CD4-positive, alpha-beta T cell treated with Interleukin-10 for 1 hour (primary cell): ENCODE data around the gene POU5F1.

Experiments used
- DNase-seq: peaks from one replicate; pipeline ENCODE4 v3.0.0-alpha.2; 2020

The POU5F1 gene

GRCh38 chr6:31138982-31139381 is 31.5 kb downstream of the POU5F1 start, which contains the start of gene PSORS1C2:
Gene PSORS1C2 (minus strand): TSS chr6:31139066. CDS start chr6:31139026, 40 bp downstream.
- no peak for DNase-seq

DNA sequence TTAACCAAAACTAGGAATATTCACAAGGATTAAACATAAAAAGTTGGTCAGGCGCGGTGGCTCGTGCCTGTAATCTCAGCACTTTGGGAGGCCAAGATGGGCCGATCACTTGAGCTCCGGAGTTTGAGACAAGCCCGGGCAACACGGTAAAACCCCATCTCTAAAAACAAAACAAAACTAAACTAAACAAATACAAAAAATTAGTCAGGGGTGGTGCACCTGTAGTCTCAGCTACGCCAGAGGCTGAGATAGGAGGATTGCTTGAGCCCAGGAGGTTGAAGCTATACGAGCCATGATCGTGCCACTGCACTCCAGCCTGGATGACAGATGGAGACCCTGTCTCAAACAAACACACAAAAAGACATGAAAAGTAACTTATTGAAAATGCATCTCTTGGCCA is 34.8 kb downstream of the POU5F1 start:
- DNase-seq = no peak

DNA sequence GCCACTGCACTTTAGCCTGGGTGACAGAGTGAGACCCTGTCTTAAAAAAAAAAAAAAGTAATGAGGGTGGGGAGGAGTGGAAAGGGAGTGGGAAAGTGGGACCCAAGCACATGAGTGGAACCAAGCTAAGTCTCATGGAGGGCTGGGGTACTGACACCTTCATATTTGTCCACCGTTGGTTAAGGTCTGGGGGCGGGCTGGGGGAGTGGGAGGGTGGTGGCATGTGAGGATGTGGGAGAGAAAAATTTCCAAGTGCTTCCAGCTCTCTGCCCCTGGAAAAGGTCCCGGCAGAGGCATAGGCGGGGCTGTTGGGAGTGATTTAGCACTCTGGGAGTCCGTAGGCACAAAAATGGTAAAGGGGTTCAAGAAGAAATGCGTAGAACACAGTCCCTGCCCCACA is 37.7 kb downstream of the POU5F1 start:
- no peak for DNase-seq

DNA sequence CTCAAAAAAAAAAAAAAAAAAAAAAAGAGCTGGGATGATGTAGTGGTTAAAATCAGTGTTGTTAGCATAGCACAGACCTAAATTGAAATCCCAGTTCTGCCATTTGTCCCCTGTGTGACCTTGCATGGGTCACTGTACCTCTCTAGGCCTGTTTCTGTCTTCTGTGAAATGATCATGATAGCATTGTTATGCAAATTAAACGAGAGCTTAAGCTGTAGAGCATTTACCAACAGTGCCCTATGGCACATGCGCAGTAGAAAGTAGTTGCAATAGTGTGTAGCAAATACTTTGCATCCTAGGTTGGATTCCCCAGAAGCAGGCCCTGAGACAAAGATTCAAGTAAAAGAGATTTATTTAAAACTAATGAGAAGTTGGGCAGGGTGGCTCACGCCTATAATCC is 38.9 kb downstream of the POU5F1 start:
- DNase-seq = no peak

GRCh38 chr6:31130751-31131150 is 39.7 kb downstream of the POU5F1 start:
- DNase-seq = no peak

GRCh38 chr6:31129130-31129529 is 41.4 kb downstream of the POU5F1 start:
- DNase-seq = no peak

GRCh38 chr6:31128093-31128676 is 42.3 kb downstream of the POU5F1 start:
- DNase-seq = peak; percentile 77

DNA sequence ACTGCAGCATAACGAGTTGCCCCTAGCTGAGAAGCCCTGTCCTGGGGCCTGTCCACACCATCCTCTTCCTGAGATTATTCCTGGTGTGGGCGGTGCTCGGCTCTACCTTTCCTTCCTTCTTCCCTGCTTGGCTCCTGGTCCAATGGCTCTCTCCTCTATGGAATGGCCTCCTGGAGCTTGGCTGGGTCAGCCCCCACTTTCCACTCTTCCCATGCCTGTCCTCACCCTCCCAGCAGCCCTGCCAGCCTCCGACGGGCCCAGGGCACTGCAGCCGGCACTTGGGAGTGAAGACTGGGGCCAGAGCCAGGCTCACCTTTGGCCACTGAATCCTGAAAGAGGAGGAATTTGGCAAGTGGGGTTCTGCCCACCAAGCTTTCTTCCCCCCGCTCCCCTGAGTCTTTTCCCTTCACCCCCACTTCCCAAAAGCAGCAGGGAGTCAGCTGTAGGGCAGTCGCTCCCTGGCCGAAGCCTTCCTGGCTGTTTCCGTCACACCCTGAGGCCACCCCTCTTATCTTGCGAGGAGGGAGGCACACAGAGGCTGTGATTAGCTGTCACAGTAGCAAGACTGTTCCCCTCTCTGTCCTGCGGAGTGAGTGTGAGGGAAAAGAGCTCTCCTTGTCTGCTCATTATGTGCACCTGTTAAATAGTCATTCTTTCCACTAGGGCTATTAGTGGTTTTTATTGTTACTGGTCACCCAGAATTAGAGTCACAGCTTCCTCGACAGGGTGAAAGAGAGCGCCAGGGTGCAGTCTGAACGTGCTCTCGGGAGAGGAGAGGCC is 43.9 kb downstream of the POU5F1 start:
- no peak for DNase-seq

GRCh38 chr6:31125586-31126363 is 44.7 kb downstream of the POU5F1 start:
- no peak for DNase-seq

DNA sequence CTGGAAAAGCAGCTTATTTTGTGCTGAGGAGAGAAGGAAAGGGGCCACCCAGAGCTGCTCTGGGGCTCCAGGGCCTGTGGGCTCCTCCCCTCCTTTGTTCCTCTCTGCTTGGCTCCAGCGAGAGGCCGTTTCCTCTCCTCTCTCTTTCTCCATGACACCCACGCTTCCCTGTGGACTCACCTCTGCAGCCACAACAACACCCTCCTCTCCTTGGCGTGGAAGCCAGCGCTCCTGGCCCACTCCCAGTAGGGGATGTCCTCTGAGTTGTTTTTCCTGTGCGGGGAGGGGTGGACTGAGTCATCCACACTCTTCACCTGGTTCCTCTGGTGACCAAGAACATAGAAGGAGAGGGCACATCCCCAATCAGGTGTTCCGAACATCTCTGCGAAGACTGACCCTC is 45.3 kb downstream of the POU5F1 start:
- DNase-seq = no peak

DNA sequence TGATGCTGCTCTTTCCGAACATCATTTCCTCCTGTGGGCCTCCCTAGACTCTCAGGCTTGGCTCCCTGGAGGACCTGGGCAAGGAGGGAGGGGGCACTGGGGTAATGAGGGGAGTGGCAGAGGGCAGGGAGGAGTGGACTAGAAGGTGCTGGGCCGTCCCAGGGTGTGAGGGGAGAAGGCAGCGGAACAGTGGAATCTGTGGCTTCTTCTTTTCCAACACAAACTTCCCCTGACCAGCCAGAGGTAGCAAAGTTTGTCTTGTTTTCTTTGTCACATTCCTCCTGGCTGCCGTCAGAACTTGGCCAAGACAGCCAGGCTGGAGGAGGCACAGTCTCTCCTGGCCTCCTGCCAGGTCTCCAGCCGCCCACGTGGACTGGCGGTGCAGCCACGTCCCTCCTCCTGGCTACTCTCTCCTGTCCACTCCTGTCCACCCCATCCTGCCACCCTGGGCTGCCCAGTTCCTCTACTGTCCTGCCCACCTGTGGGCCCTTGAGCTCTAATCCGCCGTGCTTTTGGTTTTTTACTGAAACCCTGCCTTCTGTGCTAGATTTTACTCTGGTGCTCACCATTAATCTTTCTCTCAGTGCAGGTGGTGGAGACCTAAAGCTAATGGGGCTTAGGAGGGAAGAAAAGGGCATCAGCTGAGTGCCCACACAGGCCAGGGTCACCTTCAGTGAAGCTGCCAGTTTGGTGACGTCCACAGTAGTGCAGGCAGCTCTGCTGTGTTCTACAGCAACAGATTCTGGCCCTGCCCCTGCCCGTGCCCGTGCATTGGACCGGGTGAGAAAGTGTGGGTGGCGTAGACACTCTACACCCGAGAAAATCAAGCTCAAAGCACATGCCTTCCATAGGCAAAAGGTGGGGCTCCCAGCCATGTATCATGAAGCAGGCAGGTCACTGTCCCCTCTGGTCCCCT is 47.4 kb downstream of the POU5F1 start:
- no peak for DNase-seq

GRCh38 chr6:31121131-31121790 is 49.2 kb downstream of the POU5F1 start:
- no peak for DNase-seq

GRCh38 chr6:31120151-31120915 is 50.1 kb downstream of the POU5F1 start, which contains the start of gene CDSN:
Gene CDSN (minus strand): TSS chr6:31120446. CDS start chr6:31120419, 27 bp downstream.
- DNase-seq = no peak

- no peak for DNase-seq
These were observed 52.3 kb downstream of the POU5F1 start for GRCh38 chr6:31118178-31118577.

- no peak for DNase-seq
These were observed 53.7 kb downstream of the POU5F1 start for GRCh38 chr6:31116661-31117385.

GRCh38 chr6:31115941-31116560 is 54.4 kb downstream of the POU5F1 start:
- no peak for DNase-seq

- DNase-seq = peak; percentile 35
These were observed 55.3 kb downstream of the POU5F1 start for GRCh38 chr6:31114970-31115849.

GRCh38 chr6:31114541-31114878 is 56.0 kb downstream of the POU5F1 start, which contains the start of gene PSORS1C1:
Gene PSORS1C1 (plus strand): TSS chr6:31114800. CDS start chr6:31129633, 14,833 bp downstream.
- no peak for DNase-seq
